HepG2 (cell line): ENCODE results near the gene MIDN. TPM values are rescaled to one million over a fixed set of nuclear protein-coding genes. Genes with fewer than 3 reads are reported as not detected.

ENCODE experiments used
- AKAP8 ChIP-seq: sonication (generic); formaldehyde crosslinking; IDR thresholded peaks from 2 replicates; pipeline ENCODE4 v1.5.1; 2020; ENCODE audit warnings: mild to moderate bottlenecking, missing genetic modification reagents
- DMAP1 ChIP-seq: IDR thresholded peaks from 2 replicates; pipeline ENCODE4 v1.6.1; 2016
- GATA4 ChIP-seq: sonication (generic); IDR thresholded peaks from 2 replicates; pipeline ENCODE4 v1.6.1; 2016; ENCODE audit warnings: antibody characterized with exemption, low read depth, borderline replicate concordance
- HES4 ChIP-seq: sonication (generic); formaldehyde crosslinking; IDR thresholded peaks from 2 replicates; pipeline ENCODE4 v1.9.0; 2021; ENCODE audit warnings: mild to moderate bottlenecking, missing genetic modification reagents, borderline replicate concordance
- KDM2A ChIP-seq: sonication (generic); formaldehyde crosslinking; IDR thresholded peaks from 2 replicates; pipeline ENCODE4 v1.4.0; 2020; ENCODE audit warnings: low read depth, missing genetic modification reagents, borderline replicate concordance
- KDM6A ChIP-seq: IDR thresholded peaks from 2 replicates; pipeline ENCODE4 v1.6.1; 2016; ENCODE audit warnings: low read depth
- MEIS1 ChIP-seq: sonication (generic); formaldehyde crosslinking; IDR thresholded peaks from 2 replicates; pipeline ENCODE4 v1.9.0; 2021; ENCODE audit warnings: mild to moderate bottlenecking, missing genetic modification reagents, moderate library complexity, borderline replicate concordance
- MTF1 ChIP-seq: sonication (generic); formaldehyde crosslinking; IDR thresholded peaks from 2 replicates; pipeline ENCODE4 v1.5.0; 2020; ENCODE audit warnings: missing genetic modification reagents
- NKX3-1 ChIP-seq: sonication (generic); formaldehyde crosslinking; IDR thresholded peaks from 2 replicates; pipeline ENCODE4 v1.5.0; 2020; ENCODE audit warnings: missing genetic modification reagents
- RARG ChIP-seq: sonication (generic); formaldehyde crosslinking; IDR thresholded peaks from 2 replicates; pipeline ENCODE4 v1.4.0; 2020; ENCODE audit warnings: low read depth, mild to moderate bottlenecking, missing genetic modification reagents
- REL ChIP-seq: sonication (generic); formaldehyde crosslinking; conservative IDR thresholded peaks from 2 replicates; pipeline ENCODE4 v1.8.0; 2022; ENCODE audit warnings: mild to moderate bottlenecking, missing genetic modification reagents, moderate library complexity
- RFX3 ChIP-seq: IDR thresholded peaks from 2 replicates; pipeline ENCODE4 v1.6.1; 2016; ENCODE audit warnings: missing biosample characterization, missing genetic modification reagents
- RXRA ChIP-seq: sonication (generic); formaldehyde crosslinking; IDR thresholded peaks from 2 replicates; pipeline ENCODE4 v1.5.1; 2020; ENCODE audit warnings: missing genetic modification reagents
- RXRB ChIP-seq: IDR thresholded peaks from 2 replicates; pipeline ENCODE4 v1.6.1; 2016; ENCODE audit warnings: borderline replicate concordance, missing genetic modification reagents, missing compliant biosample characterization
- SOX5 ChIP-seq: IDR thresholded peaks from 2 replicates; pipeline ENCODE4 v1.6.1; 2016; ENCODE audit warnings: borderline replicate concordance
- TMF1 ChIP-seq: sonication (generic); formaldehyde crosslinking; IDR thresholded peaks from 2 replicates; pipeline ENCODE4 v1.8.1; 2022; ENCODE audit warnings: low read depth, missing genetic modification reagents
- ZNF232 ChIP-seq: sonication (generic); formaldehyde crosslinking; IDR thresholded peaks from 2 replicates; pipeline ENCODE4 v1.4.0; 2020; ENCODE audit warnings: missing genetic modification reagents, borderline replicate concordance
- ZNF282 ChIP-seq: fragments of 450-650 bp; IDR thresholded peaks from 2 replicates; pipeline ENCODE4 v1.6.1; 2018; ENCODE audit not compliant: partially characterized antibody
- ZNF30 ChIP-seq: sonication (generic); formaldehyde crosslinking; IDR thresholded peaks from 2 replicates; pipeline ENCODE4 v1.5.0; 2020; ENCODE audit warnings: mild to moderate bottlenecking, missing genetic modification reagents
- ZNF326 ChIP-seq: sonication (generic); formaldehyde crosslinking; IDR thresholded peaks from 2 replicates; pipeline ENCODE4 v1.4.0; 2020; ENCODE audit warnings: missing genetic modification reagents, borderline replicate concordance
- ZNF441 ChIP-seq: sonication (generic); formaldehyde crosslinking; IDR thresholded peaks from 2 replicates; pipeline ENCODE4 v1.7.0; 2021; ENCODE audit warnings: missing genetic modification reagents, borderline replicate concordance
- ZNF557 ChIP-seq: sonication (generic); formaldehyde crosslinking; IDR thresholded peaks from 2 replicates; pipeline ENCODE4 v1.4.0; 2020; ENCODE audit warnings: missing genetic modification reagents
- polyA plus RNA-seq, 8 experiments: library from polyadenylated mRNA; depleted of rRNA in 3 of 8; stranded (reverse) in 7 of 8; unstranded in 1 of 8; fragments of >200 nt; fragmentation: Illumina TruSeq in 4 of 8; extraction: Trizol in 4 of 8; gene quantifications; 2 replicates each; pipeline versions ENCODE4 v1.2.1 to v1.2.3, GENCODE V29; 2011 to 2016; ENCODE audit warnings: low read depth in 4 of 8, missing spikeins in 1 of 8, mixed read lengths in 1 of 8; ENCODE audit not compliant: insufficient read depth in 1 of 8
- total RNA-seq, 5 experiments: library from RNA; depleted of rRNA; stranded (reverse); fragments of >200 nt; fragmentation: Illumina TruSeq; extraction: Trizol; gene quantifications; 2 replicates each; pipeline ENCODE4 v1.2.3, GENCODE V29; 2016; ENCODE audit warnings: low read depth in 1 of 5
- TF ChIP-seq, protein P1 (sequence below): fragments of 450-650 bp; IDR thresholded peaks from 2 replicates; pipeline ENCODE4 v1.6.1; 2016
- TF ChIP-seq, protein P2 (sequence below): IDR thresholded peaks from 2 replicates; pipeline ENCODE4 v1.6.1; 2016; ENCODE audit warnings: low read depth, control low read depth
- TF ChIP-seq, protein P3 (sequence below): sonication (generic); formaldehyde crosslinking; IDR thresholded peaks from 2 replicates; pipeline ENCODE4 v1.8.0; 2022; ENCODE audit warnings: mild to moderate bottlenecking, missing genetic modification reagents, borderline replicate concordance
- TF ChIP-seq, protein P4 (sequence below): sonication (generic); formaldehyde crosslinking; IDR thresholded peaks from 2 replicates; pipeline ENCODE4 v1.5.1; 2020; ENCODE audit warnings: missing genetic modification reagents, mild to moderate bottlenecking, borderline replicate concordance

MIDN gene
- total and polyA plus RNA-seq, 2 of the 13 experiments (the other 11 are each of a cell fraction or from before 2014, with no cell fraction given), result 8.4 to 18.0 TPM

DNA sequence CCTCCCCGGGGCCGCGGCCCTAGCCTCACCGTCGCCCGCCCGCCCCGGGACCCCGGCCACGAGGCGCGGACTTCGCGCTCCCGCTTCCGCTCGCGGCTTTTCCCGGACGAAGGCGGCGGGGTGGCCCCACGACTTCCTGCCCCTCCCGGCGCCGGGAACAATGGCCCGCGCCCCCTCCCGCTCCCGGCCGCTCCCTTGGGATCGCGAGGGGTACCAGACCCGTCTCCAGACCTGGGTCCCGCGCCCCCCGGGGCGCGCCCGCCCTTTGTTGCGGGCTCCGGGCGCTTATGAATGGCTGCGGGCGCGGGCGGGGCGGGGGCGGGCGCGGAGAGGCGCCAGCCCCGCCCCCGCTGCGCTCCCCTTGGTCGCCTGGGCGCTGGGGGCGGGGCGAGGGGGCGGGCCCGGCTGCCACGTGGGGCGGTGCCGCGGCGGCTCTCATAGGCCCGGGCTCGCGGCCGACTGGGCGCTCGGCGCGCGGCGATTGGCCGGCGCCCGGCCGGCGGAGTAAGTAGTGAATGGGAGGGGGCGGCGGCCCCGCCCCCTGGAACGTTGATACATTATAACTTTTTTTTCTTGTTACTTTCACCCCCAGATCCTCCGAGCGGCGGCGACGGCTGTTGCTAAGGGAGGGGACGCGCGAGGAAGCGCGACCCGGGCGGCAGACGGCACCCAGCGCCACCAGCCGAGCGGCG is 1.1 kb downstream of the MIDN start (continued):
- no peak for TF ChIP-seq ZNF282
- TF ChIP-seq AKAP8, result peak; percentile 92
- TF ChIP-seq REL (CRISPR knock-in tag), result peak; percentile 72; the same call in 1 of the 2 replicates
- no peak; the same call in 1 of the 2 replicates for TF ChIP-seq RXRA (CRISPR knock-in tag)
- no peak for TF ChIP-seq ZNF326 (CRISPR knock-in tag)
- peak; percentile 16; the same call in 1 of the 2 replicates for TF ChIP-seq RFX3
- TF ChIP-seq MEIS1 (CRISPR knock-in tag), result 0 out of 2 replicates have a peak, but pooled peaks have one; percentile 26
- TF ChIP-seq, protein P1, sequence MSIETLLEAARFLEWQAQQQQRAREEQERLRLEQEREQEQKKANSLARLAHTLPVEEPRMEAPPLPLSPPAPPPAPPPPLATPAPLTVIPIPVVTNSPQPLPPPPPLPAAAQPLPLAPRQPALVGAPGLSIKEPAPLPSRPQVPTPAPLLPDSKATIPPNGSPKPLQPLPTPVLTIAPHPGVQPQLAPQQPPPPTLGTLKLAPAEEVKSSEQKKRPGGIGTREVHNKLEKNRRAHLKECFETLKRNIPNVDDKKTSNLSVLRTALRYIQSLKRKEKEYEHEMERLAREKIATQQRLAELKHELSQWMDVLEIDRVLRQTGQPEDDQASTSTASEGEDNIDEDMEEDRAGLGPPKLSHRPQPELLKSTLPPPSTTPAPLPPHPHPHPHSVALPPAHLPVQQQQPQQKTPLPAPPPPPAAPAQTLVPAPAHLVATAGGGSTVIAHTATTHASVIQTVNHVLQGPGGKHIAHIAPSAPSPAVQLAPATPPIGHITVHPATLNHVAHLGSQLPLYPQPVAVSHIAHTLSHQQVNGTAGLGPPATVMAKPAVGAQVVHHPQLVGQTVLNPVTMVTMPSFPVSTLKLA, result no peak
- TF ChIP-seq, protein P2, sequence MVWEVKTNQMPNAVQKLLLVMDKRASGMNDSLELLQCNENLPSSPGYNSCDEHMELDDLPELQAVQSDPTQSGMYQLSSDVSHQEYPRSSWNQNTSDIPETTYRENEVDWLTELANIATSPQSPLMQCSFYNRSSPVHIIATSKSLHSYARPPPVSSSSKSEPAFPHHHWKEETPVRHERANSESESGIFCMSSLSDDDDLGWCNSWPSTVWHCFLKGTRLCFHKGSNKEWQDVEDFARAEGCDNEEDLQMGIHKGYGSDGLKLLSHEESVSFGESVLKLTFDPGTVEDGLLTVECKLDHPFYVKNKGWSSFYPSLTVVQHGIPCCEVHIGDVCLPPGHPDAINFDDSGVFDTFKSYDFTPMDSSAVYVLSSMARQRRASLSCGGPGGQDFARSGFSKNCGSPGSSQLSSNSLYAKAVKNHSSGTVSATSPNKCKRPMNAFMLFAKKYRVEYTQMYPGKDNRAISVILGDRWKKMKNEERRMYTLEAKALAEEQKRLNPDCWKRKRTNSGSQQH (CRISPR knock-in tag), result peak; percentile 29; the same call in 1 of the 2 replicates
- peak; percentile 33 for TF ChIP-seq GATA4
- no peak for TF ChIP-seq ZNF30 (CRISPR knock-in tag)
- peak; percentile 47; the same call in 1 of the 2 replicates for TF ChIP-seq HES4 (CRISPR knock-in tag)
- TF ChIP-seq, protein P3, sequence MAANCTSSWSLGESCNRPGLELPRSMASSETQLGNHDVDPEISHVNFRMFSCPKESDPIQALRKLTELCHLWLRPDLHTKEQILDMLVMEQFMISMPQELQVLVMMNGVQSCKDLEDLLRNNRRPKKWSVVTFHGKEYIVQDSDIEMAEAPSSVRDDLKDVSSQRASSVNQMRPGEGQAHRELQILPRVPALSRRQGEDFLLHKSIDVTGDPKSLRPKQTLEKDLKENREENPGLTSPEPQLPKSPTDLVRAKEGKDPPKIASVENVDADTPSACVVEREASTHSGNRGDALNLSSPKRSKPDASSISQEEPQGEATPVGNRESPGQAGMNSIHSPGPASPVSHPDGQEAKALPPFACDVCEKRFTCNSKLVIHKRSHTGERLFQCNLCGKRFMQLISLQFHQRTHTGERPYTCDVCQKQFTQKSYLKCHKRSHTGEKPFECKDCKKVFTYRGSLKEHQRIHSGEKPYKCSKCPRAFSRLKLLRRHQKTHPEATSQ (CRISPR knock-in tag), result no peak
- TF ChIP-seq SOX5 (CRISPR knock-in tag), result peak; percentile 84
- peak; percentile 8; the same call in 1 of the 2 replicates for TF ChIP-seq RXRB
- TF ChIP-seq DMAP1 (CRISPR knock-in tag), result peak; percentile 17; the same call in 1 of the 2 replicates
- 0 out of 2 replicates have a peak, but pooled peaks have one; percentile 23 for TF ChIP-seq KDM6A
- TF ChIP-seq RARG (CRISPR knock-in tag), result 0 out of 2 replicates have a peak, but pooled peaks have one; percentile 35
- TF ChIP-seq KDM2A (CRISPR knock-in tag), result 0 out of 2 replicates have a peak, but pooled peaks have one; percentile 10
- peak; percentile 60; the same call in 1 of the 2 replicates for TF ChIP-seq TMF1 (CRISPR knock-in tag)
- TF ChIP-seq NKX3-1 (CRISPR knock-in tag), result peak; percentile 45; the same call in 1 of the 2 replicates
- TF ChIP-seq ZNF232 (CRISPR knock-in tag), result no peak
- TF ChIP-seq, protein P4, sequence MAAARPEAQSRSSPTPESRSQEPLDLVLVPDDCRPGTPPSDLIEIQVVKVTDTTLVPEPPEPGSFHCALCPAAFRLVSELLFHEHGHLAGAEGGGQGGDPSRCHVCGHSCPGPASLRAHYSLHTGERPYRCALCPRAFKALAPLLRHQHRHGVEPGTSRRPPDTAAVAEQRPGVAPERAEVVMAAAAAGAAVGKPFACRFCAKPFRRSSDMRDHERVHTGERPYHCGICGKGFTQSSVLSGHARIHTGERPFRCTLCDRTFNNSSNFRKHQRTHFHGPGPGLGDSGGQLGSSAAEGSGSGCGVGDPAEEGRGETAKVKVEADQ (CRISPR knock-in tag), result 0 out of 2 replicates have a peak, but pooled peaks have one; percentile 67
- peak; percentile 53; the same call in 1 of the 2 replicates for TF ChIP-seq MTF1 (CRISPR knock-in tag)
- TF ChIP-seq ZNF441, result 0 out of 2 replicates have a peak, but pooled peaks have one; percentile 33
- TF ChIP-seq ZNF557 (CRISPR knock-in tag), result 0 out of 2 replicates have a peak, but pooled peaks have one; percentile 59
